T47D (cell line): ENCODE results near the gene ZNF385B.
"Not testable (repeated sequence)": the region's sequence is repeated elsewhere in the genome, so short reads cannot be mapped to it uniquely, and the experiment has no call there.

Experiments
- DNase-seq, 2 experiments: peaks; one replicate each; pipeline versions ENCODE4 v3.0.0 to v3.0.0-alpha.2; 2011 to 2012; ENCODE audit warnings: low read depth in 1 of 2, low spot score in 1 of 2
- JUND ChIP-seq: IDR thresholded peaks from 2 replicates; pipeline ENCODE4 v1.6.1; 2012; ENCODE audit warnings: low read depth
- in situ Hi-C: cut with HindIII; loops from 2 replicates; pipeline ENCODE4 v1.10.0; 2016; ENCODE audit warnings: low sequenced_read_pairs, low pct_unique_long_range_greater_than_20kb

The ZNF385B gene

GRCh38 chr2:179636100-179636980, 225.1 kb downstream of the ZNF385B start:
- DNase-seq = no peak
- in situ Hi-C loops = no loop called here
- no peak for TF ChIP-seq JUND

GRCh38 chr2:179631769-179632385, 229.5 kb downstream of the ZNF385B start:
- DNase-seq, in situ Hi-C loops: not testable (repeated sequence)

GRCh38 chr2:179629776-179630175, 231.6 kb downstream of the ZNF385B start:
- DNase-seq, in situ Hi-C loops: not testable (repeated sequence)

- DNase-seq = no peak
- in situ Hi-C loops = no loop called here
- TF ChIP-seq JUND = no peak
These were observed 235.2 kb downstream of the ZNF385B start for GRCh38 chr2:179626261-179626660.

GRCh38 chr2:179622635-179623300, 238.6 kb downstream of the ZNF385B start:
- TF ChIP-seq JUND = no peak
- DNase-seq = peak in 1 of 2 experiments; percentile 54
- in situ Hi-C loops = no loop called here

GRCh38 chr2:179622112-179622511, 239.3 kb downstream of the ZNF385B start:
- no peak for DNase-seq
- TF ChIP-seq JUND = no peak
- in situ Hi-C loops = no loop called here

- in situ Hi-C loops = no loop called here
- TF ChIP-seq JUND = no peak
- DNase-seq = no peak
These were observed 241.4 kb downstream of the ZNF385B start for GRCh38 chr2:179619947-179620467.

- in situ Hi-C loops = no loop called here
These were observed 247.3 kb downstream of the ZNF385B start for GRCh38 chr2:179614121-179614520.

GRCh38 chr2:179613701-179614100, 247.7 kb downstream of the ZNF385B start:
- no peak for TF ChIP-seq JUND
- no peak for DNase-seq
- in situ Hi-C loops = no loop called here

More at GRCh38 chr2:179614121-179614520, 247.3 kb downstream of the ZNF385B start:
- TF ChIP-seq JUND = no peak
- no peak for DNase-seq

- TF ChIP-seq JUND = no peak
- in situ Hi-C loops = no loop called here
- DNase-seq = no peak
These were observed 248.1 kb downstream of the ZNF385B start for GRCh38 chr2:179613299-179613651.

- no peak for DNase-seq
- in situ Hi-C loops = no loop called here
- no peak for TF ChIP-seq JUND
These were observed 248.7 kb downstream of the ZNF385B start for GRCh38 chr2:179612591-179613298.

GRCh38 chr2:179612108-179612507, 249.3 kb downstream of the ZNF385B start:
- TF ChIP-seq JUND = no peak
- DNase-seq = no peak
- in situ Hi-C loops = no loop called here

GRCh38 chr2:179606141-179606540, 255.3 kb downstream of the ZNF385B start:
- TF ChIP-seq JUND = no peak
- no peak for DNase-seq
- in situ Hi-C loops = no loop called here
